ENCODE measurements around the gene TUBB2A. TPM values are rescaled to one million over a fixed set of nuclear protein-coding genes. Genes with fewer than 3 reads are reported as not detected.

TUBB2A gene
- polyA plus RNA-seq, 1 of the 3 experiments (the other 2 are of a cell fraction), result 199 TPM

GRCh38 chr6:3131695-3132094 is 25.6 kb downstream of the TUBB2A start:
- H3F3A ChIP-seq (replicated peaks; ENCODE audit: insufficient read depth), result no peaks in the 10 kb centered on the region
- H4K20me1 ChIP-seq (ENCODE audit: insufficient read depth), result no peaks in the 10 kb centered on the region
- H3K36me3 ChIP-seq (replicated peaks in 1 of 2; ENCODE audit: control insufficient read depth in 1 of 2, insufficient read depth in 2 of 2, low read length in 1 of 2), result peaks cover 19 to 25% of the 10 kb centered on the region in 2 experiments
- no peaks in the 10 kb centered on the region for H3K9me3 ChIP-seq
- ChIA-PET CTCF (interaction anchor here (0.8 to 1.2 kb wide), 3 partner anchors 9 to 120 kb away, joined by 3 to 5 read pairs (median 3); no protein-coding TSS in a partner anchor), POLR2A (no interaction called here)
- no peaks in the 10 kb centered on the region for H3K27me3 ChIP-seq (ENCODE audit: insufficient read depth)
- WGBS (ENCODE audit: low lambda C conversion rate), result 95% methylated on average over 12 of the region's 15 CpGs
- H3K9me2 ChIP-seq, result no peaks in the 10 kb centered on the region
- H2AFZ ChIP-seq (ENCODE audit: low read depth), result no peak overlapping the region
- no peak overlapping the region for H3K4me2 ChIP-seq
- H3K4me3 ChIP-seq (ENCODE audit: low read depth in 2 of 2, low read length in 1 of 2), result no peak overlapping the region
- H3K27ac ChIP-seq (ENCODE audit: low read depth in 2 of 2, low read length in 1 of 2), result no peak overlapping the region
- no peaks in the 10 kb centered on the region for H3K4me1 ChIP-seq (ENCODE audit: control insufficient read depth in 1 of 2, insufficient read depth in 2 of 2, low read depth in 1 of 2, low read length in 1 of 2)
- no peaks in the 10 kb centered on the region for H3K79me2 ChIP-seq (ENCODE audit: insufficient read depth)
- H3K9ac ChIP-seq, result no peak overlapping the region
- TF ChIP-seq RCOR1 (IDR thresholded peaks at IDR 0.05; ENCODE audit: low read length) (no peak), USF2 (IDR thresholded peaks at IDR 0.05; ENCODE audit: borderline replicate concordance, low read depth, low read length) (no peak), SMC3 (IDR thresholded peaks at IDR 0.05; ENCODE audit: low read depth, low read length) (no peak), TEAD4 (IDR thresholded peaks at IDR 0.05; ENCODE audit: borderline replicate concordance, insufficient read depth) (no peak), FOXM1 (IDR thresholded peaks at IDR 0.05; ENCODE audit: low read depth) (no peak), ZBTB33 (IDR thresholded peaks at IDR 0.05; ENCODE audit: borderline replicate concordance, low read depth) (no peak), GATA2 (CRISPR knock-in tag; IDR thresholded peaks at IDR 0.05) (no peak), TAF1 (IDR thresholded peaks at IDR 0.05; ENCODE audit: borderline replicate concordance, low read depth, low read length) (no peak), EZH2phosphoT487 (IDR thresholded peaks at IDR 0.05; ENCODE audit: borderline replicate concordance, low read depth) (no peak), REST (IDR thresholded peaks at IDR 0.05; ENCODE audit: low read depth, low read length) (no peak), NFIC (IDR thresholded peaks at IDR 0.05; ENCODE audit: borderline replicate concordance) (no peak), POLR2AphosphoS5 (IDR thresholded peaks at IDR 0.05; ENCODE audit: low read depth, low read length) (no peak), PBX3 (IDR thresholded peaks at IDR 0.05) (no peak), TCF12 (IDR thresholded peaks at IDR 0.05) (no peak), MXI1 (IDR thresholded peaks at IDR 0.05; ENCODE audit: low read depth, low read length) (no peak), MEF2A (IDR thresholded peaks at IDR 0.05; ENCODE audit: borderline replicate concordance, low read depth) (no peak)
- no peak for DNase-seq

Measured in SK-N-SH (cell line).